T-helper 1 cell treated with Interleukin-12 subunit alpha and Interleukin-12 subunit beta and Interleukin-4 antibody, amounts not matched to agents 30 ng/mL and 1 ng/mL, for 36 hours (primary cell): ENCODE data around the gene SLC27A3. TPM values are rescaled to one million over a fixed set of nuclear protein-coding genes. Genes with fewer than 3 reads are reported as not detected.

ENCODE experiments used
- intact Hi-C: fragments of 100-400 bp; cut with micrococcal nuclease; formaldehyde crosslinking; loops from one replicate; pipeline ENCODE4 v1.15.1; 2024
- total RNA-seq: library from RNA; stranded (reverse); gene quantifications from 2 replicates; pipeline ENCODE4 v1.2.3, GENCODE V29; 2022

SLC27A3 gene
- total RNA-seq, 1 donor from 2014 or later: 21.0 TPM

DNA sequence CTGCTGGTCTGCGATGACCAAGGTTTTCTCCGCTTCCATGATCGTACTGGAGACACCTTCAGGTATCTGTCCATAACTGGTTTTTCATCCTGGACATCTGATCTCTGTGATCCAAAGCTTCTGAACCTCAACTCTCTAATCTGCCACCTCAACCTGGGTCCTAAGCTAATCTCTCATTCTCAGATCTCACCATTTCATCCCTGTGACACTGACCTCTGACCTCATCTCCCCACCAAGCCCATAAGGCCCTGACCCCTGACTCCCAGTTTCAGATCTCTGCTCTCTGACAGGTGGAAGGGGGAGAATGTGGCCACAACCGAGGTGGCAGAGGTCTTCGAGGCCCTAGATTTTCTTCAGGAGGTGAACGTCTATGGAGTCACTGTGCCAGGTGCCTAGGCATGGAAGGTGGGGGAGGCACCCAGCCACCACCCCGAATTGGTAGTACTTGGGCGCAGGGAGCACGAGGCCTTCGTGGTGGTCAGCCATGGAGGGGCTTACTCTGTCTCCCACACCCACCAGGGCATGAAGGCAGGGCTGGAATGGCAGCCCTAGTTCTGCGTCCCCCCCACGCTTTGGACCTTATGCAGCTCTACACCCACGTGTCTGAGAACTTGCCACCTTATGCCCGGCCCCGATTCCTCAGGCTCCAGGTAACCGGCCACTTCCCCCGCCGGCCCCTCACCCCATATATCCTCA lies 3.8 kb downstream of the SLC27A3 start:
- intact Hi-C loops: no loop called here

DNA sequence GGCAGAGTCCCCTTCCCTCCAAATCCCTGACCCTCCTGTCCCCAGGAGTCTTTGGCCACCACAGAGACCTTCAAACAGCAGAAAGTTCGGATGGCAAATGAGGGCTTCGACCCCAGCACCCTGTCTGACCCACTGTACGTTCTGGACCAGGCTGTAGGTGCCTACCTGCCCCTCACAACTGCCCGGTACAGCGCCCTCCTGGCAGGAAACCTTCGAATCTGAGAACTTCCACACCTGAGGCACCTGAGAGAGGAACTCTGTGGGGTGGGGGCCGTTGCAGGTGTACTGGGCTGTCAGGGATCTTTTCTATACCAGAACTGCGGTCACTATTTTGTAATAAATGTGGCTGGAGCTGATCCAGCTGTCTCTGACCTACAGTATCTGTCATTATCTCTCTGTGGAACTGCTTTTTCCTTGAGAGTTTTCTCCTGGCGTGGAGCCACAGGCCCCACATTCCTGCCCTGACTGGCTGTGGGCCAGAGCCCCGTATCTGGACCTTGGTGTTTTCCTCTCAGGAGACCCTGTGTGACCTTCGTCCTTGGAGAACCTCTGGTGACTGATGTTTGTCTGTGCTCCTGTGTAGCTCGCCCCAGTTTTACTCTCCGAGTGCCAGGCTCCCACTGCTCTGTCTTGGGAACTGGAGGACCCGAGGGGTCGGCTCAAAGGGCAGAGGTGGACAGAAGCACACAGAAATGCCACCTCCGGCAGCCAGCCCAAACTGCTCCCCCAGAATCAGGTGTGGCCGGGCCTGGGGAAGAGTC lies 4.8 kb downstream of the SLC27A3 start:
- intact Hi-C loops: no loop called here

DNA sequence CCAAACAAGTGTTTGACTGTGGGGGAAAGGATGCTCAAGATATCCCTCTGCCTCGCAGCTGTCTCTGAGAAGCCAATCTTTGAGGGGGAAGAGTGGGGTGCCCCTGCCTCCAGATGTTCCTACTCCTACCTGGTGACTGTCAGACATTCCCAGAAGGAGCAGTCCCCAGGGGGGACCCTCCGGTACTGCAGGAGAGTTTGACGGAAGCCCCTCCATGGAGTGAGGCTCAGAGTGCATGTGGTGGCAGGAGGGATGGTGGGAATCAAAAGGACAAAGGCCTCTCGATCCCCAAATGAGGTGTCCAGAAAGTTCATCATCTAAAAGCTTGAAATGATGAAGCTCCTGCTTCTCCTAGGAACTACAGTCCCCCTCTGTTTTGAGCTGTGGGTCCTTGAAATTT lies 5.3 kb downstream of the SLC27A3 start:
- intact Hi-C loops: no loop called here

- intact Hi-C loops: loop anchor here (1.0 to 2.0 kb wide), 7 partner anchors 7 to 208 kb away; partner anchors contain the start of genes RAB13, RPS27 and SLC27A3
Measured at GRCh38 chr1:153782648-153783047, 7.4 kb downstream of the SLC27A3 start.

- intact Hi-C loops: loop anchor here (1.0 to 2.0 kb wide), 7 partner anchors 8 to 207 kb away; partner anchors contain the start of genes RAB13, RPS27 and SLC27A3
Measured at GRCh38 chr1:153783233-153784190, 8.3 kb downstream of the SLC27A3 start.

GRCh38 chr1:153786038-153786790 lies 11.0 kb downstream of the SLC27A3 start:
- intact Hi-C loops: no loop called here

GRCh38 chr1:153789478-153790034 lies 14.3 kb downstream of the SLC27A3 start:
- intact Hi-C loops: loop anchor here (10.0 kb wide), 2 partner anchors 395 to 485 kb away; partner anchors contain the start of gene HAX1

DNA sequence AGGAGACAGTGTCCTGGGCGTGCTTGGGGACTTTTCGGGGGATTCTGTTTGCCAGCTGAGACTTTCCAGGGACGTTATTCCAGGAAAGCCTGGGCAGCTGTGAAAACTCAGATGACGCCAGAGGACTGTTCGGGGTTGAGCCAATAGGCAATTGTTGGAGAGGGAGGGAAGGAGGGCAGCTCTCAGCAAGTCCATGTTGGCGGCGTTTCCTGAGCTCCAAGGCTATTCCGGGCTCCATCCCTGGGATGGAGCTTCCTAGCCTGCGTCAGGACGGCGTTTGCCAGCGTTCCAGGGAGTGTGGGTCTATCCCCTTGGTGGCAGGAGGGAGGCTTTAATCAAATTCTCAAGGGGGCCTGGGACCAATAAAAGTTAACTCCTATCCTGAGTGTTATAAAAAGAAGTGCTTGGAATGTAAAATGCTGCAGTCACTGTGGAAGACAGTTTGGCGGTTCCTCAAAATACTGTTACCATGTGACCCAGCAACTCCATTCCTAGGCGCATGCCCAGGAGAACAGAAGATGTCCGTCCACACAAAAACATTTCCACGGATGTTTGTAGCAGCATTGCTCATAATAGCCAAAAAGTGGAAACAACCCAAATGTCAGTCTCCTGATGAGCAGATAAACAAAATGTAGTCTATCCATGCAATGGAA lies 15.2 kb downstream of the SLC27A3 start:
- intact Hi-C loops: loop anchor here (10.0 kb wide), 2 partner anchors 394 to 484 kb away; partner anchors contain the start of gene HAX1

GRCh38 chr1:153790966-153791647 lies 15.9 kb downstream of the SLC27A3 start:
- intact Hi-C loops: loop anchor here (1.0 to 10.0 kb wide), 4 partner anchors 8 to 484 kb away; partner anchors contain the start of gene HAX1

GRCh38 chr1:153791648-153792253 lies 16.5 kb downstream of the SLC27A3 start:
- intact Hi-C loops: loop anchor here (1.0 to 10.0 kb wide), 4 partner anchors 8 to 483 kb away; partner anchors contain the start of gene HAX1

DNA sequence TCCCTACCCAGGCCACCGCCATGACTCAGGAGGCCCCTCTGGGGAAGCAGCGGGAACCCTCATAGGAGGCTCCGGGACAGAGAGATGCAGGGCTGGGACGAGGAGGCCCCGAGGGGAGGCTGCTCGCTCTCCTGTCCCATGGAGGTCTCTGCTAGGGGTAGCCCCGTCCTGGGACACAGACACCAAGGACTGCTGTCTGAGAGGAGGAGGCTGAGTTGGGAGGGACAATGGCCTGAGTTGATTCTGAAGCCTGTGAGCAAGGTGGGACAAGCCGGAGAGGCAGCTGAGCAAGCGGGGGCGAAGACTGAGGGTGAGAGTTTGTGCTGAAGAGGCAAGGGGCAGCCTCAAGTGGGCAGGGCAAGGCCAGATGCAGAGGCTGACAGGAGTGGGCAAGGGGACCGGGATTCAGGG lies 17.4 kb downstream of the SLC27A3 start:
- intact Hi-C loops: loop anchor here (10.0 kb wide), 2 partner anchors 392 to 482 kb away; partner anchors contain the start of gene HAX1

DNA sequence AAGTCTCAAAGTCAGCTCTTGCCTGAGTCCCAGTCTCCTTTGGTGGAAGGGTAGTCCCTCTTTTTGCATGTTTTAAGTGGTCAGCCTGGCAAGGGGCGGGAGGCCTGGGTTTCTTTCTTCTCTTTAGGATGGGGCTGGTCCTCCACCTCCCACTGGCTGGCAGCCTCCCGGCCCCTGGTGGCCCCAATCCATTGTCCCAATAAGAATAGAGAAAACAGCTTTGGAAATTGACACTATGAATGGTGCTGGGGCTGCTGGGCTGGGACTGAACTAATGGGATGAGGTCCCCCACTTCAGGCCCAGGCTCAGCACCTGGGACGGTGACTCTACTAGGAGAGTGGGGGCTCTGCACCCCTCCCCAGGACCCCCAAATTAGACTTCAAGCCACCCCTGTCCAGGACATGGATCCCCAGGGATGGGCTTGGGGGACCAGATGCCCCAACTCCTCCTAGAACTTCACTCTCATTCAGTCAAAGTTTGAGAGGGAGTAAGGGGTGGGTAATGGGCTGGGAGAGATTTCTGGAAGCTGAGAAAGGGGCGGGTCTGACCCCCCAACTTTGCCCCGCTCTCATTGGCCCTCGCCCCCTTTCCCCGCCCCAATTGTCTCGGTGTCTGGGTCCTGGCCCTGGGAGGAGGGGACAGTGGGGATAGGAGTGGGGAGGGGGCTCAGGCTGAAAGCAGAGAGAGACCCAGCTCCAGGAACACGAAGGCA lies 18.2 kb downstream of the SLC27A3 start:
- intact Hi-C loops: loop anchor here (10.0 kb wide), 2 partner anchors 391 to 481 kb away; partner anchors contain the start of gene HAX1

GRCh38 chr1:153793973-153794615 lies 18.9 kb downstream of the SLC27A3 start:
- intact Hi-C loops: loop anchor here (10.0 kb wide), 2 partner anchors 391 to 481 kb away; partner anchors contain the start of gene HAX1

GRCh38 chr1:153794624-153795329 lies 19.6 kb downstream of the SLC27A3 start:
- intact Hi-C loops: loop anchor here (10.0 kb wide), 2 partner anchors 390 to 480 kb away; partner anchors contain the start of gene HAX1

- intact Hi-C loops: loop anchor here (10.0 kb wide), 2 partner anchors 389 to 479 kb away; partner anchors contain the start of gene HAX1
Measured at GRCh38 chr1:153795330-153795837, 20.2 kb downstream of the SLC27A3 start.
